K562 (cell line): ENCODE measurements around the gene COLEC12. TPM values are rescaled to one million over a fixed set of nuclear protein-coding genes. Genes with fewer than 3 reads are reported as not detected.
A peak's percentile ranks its signal among the peaks of the same experiment; 100 is the strongest.

Experiments used
- ATAC-seq: fragments of 200-7000 bp; cut with Tn5 transposase; 3 replicates; pipeline ENCODE4 v1.9.1; 2020; ENCODE audit warnings: moderate library complexity
- BruUV-seq: library from RNA; stranded (reverse); fragments of 400-500 nt; replicated peaks from 2 replicates; lab custom pipeline; 2021; lab: Mats Ljungman, UMichigan
- CTCF ChIA-PET: fragments of 300-600 bp; formaldehyde crosslinking; extraction: SDS; loops from one replicate; lab custom pipeline; 2021; ENCODE audit warnings: low intra/inter-chr PET ratio; lab: Yijun Ruan, JAX
- POLR2A ChIA-PET: fragments of 300-600, 350-650 bp; sonication (Branson Sonifier 250); formaldehyde crosslinking; extraction: SDS; loops from one replicate; lab custom pipeline; 2021; ENCODE audit warnings: antibody characterized with exemption, inconsistent platforms; lab: Yijun Ruan, JAX
- DNase-seq, 4 experiments: peaks; one replicate each; pipeline versions ENCODE4 v3.0.0 to v3.0.0-alpha.2; 2011 to 2018; ENCODE audit warnings: low spot score in 3 of 4, mixed read lengths in 3 of 4; ENCODE audit errors: extremely low read depth in 1 of 4
- FAIRE-seq: peaks from 2 replicates; lab custom pipeline; 2011; peaks lifted over from hg19 to GRCh38; lab: Jason Lieb, UNC
- H2AFZ ChIP-seq: 2 replicates; pipeline ENCODE4 v1.6.0; 2011; ENCODE audit warnings: low read depth, low read length, control low read depth, inconsistent platforms
- H3K27ac ChIP-seq: fragments of 200-600 bp; 3 replicates; pipeline ENCODE4 v1.8.0; 2011; ENCODE audit warnings: low read depth, mild to moderate bottlenecking, control low read depth, inconsistent platforms, low read length, moderate library complexity, mixed read lengths; ENCODE audit errors: extremely low read depth
- H3K27me3 ChIP-seq, 2 experiments: fragments of 300-600 bp in 1 of 2; 2 replicates in 1 of 2; 3 replicates in 1 of 2; pipeline versions ENCODE4 v1.6.0 to v1.8.0; 2011; ENCODE audit warnings: inconsistent platforms in 2 of 2, low read length in 2 of 2, mild to moderate bottlenecking in 1 of 2, mixed read lengths in 1 of 2, moderate library complexity in 1 of 2; ENCODE audit not compliant: control insufficient read depth in 2 of 2, insufficient read depth in 2 of 2
- H3K36me3 ChIP-seq: fragments of 300-600 bp; 3 replicates; pipeline ENCODE4 v1.8.0; 2011; ENCODE audit warnings: mild to moderate bottlenecking, low read length, inconsistent platforms; ENCODE audit not compliant: control insufficient read depth, insufficient read depth
- H3K4me1 ChIP-seq, 2 experiments: fragments of 200-600 bp in 1 of 2; replicated peaks in 1 of 2; 2 replicates in 1 of 2; 3 replicates in 1 of 2; pipeline versions ENCODE4 v1.5.1 to v1.8.0; 2011; ENCODE audit warnings: inconsistent platforms in 2 of 2, low read length in 2 of 2, mild to moderate bottlenecking in 1 of 2, mixed read lengths in 1 of 2, moderate library complexity in 1 of 2; ENCODE audit not compliant: control insufficient read depth in 2 of 2, insufficient read depth in 2 of 2
- H3K4me2 ChIP-seq: 2 replicates; pipeline ENCODE4 v1.6.1; 2011; ENCODE audit warnings: low read length, control low read depth, inconsistent platforms, mixed read lengths; ENCODE audit not compliant: insufficient read depth
- H3K4me3 ChIP-seq: fragments of 200-600 bp; sonication (generic), shearing (Covaris generic); 2 replicates; pipeline ENCODE4 v1.5.1; 2016; ENCODE audit warnings: control low read depth, inconsistent platforms
- H3K79me2 ChIP-seq: fragments of 200-600 bp; 3 replicates; pipeline ENCODE4 v1.8.0; 2011; ENCODE audit warnings: low read length, inconsistent platforms; ENCODE audit not compliant: control insufficient read depth, insufficient read depth
- H3K9ac ChIP-seq, 2 experiments: 2 replicates each; pipeline versions ENCODE4 v1.6.0 to v1.6.1; 2011; ENCODE audit warnings: low read depth in 2 of 2, low read length in 2 of 2, control low read depth in 1 of 2, inconsistent platforms in 1 of 2, mild to moderate bottlenecking in 1 of 2, mixed read lengths in 1 of 2; ENCODE audit not compliant: insufficient read depth in 1 of 2
- H3K9me1 ChIP-seq: one replicate; pipeline ENCODE4 v1.6.0; 2011; ENCODE audit warnings: inconsistent platforms, mild to moderate bottlenecking, low read length, moderate library complexity; ENCODE audit not compliant: control insufficient read depth, insufficient read depth
- H3K9me3 ChIP-seq: replicated peaks from 2 replicates; pipeline ENCODE4 v1.5.1; 2011; ENCODE audit warnings: low read depth, low read length, inconsistent platforms; ENCODE audit not compliant: control insufficient read depth, insufficient read depth
- H4K20me1 ChIP-seq: replicated peaks from 2 replicates; pipeline ENCODE4 v1.6.1; 2011; ENCODE audit warnings: low read length, inconsistent platforms, mixed read lengths; ENCODE audit not compliant: control insufficient read depth, insufficient read depth
- ESRRA ChIP-seq: fragments of 450-650 bp; IDR thresholded peaks from 2 replicates; pipeline ENCODE4 v1.6.1; 2014; ENCODE audit warnings: low read depth, mild to moderate bottlenecking, moderate library complexity, borderline replicate concordance
- FOSL1 ChIP-seq: fragments of 200-800 bp; sonication (Bioruptor generic); conservative IDR thresholded peaks from 2 replicates; pipeline ENCODE4 v1.6.1; 2016; ENCODE audit warnings: missing genetic modification characterization, missing compliant biosample characterization
- GATAD2B ChIP-seq: fragments of 450-650 bp; IDR thresholded peaks from 2 replicates; pipeline ENCODE4 v1.6.1; 2017; ENCODE audit warnings: mild to moderate bottlenecking, borderline replicate concordance
- HMGN3 ChIP-seq: IDR thresholded peaks from 2 replicates; pipeline ENCODE4 v1.6.1; 2011; ENCODE audit warnings: borderline replicate concordance, low read depth, mild to moderate bottlenecking, mixed read lengths, low read length; ENCODE audit not compliant: insufficient read length; ENCODE audit errors: extremely low read depth
- MEIS2 ChIP-seq: fragments of 450-650 bp; IDR thresholded peaks from 2 replicates; pipeline ENCODE4 v1.6.1; 2014; ENCODE audit warnings: mild to moderate bottlenecking; ENCODE audit not compliant: partially characterized antibody
- PHF20 ChIP-seq: fragments of 450-650 bp; IDR thresholded peaks from 2 replicates; pipeline ENCODE4 v1.6.1; 2018; ENCODE audit not compliant: partially characterized antibody
- POLR2H ChIP-seq: IDR thresholded peaks from 2 replicates; pipeline ENCODE4 v1.6.1; 2016; ENCODE audit warnings: missing genetic modification characterization, low read depth, mild to moderate bottlenecking, control low read depth, missing compliant biosample characterization, moderate library complexity
- SMARCA4 ChIP-seq: fragments of 450-650 bp; IDR thresholded peaks from 2 replicates; pipeline ENCODE4 v1.6.1; 2016
- THAP12 ChIP-seq: fragments of 250-450 bp; sonication (Bioruptor Pico); IDR thresholded peaks from 2 replicates; pipeline ENCODE4 v1.9.0; 2021; ENCODE audit warnings: mild to moderate bottlenecking, inconsistent platforms
- ZNF785 ChIP-seq: fragments of 250-450 bp; sonication (Bioruptor Pico); IDR thresholded peaks from 2 replicates; pipeline ENCODE4 v1.4.0; 2020; ENCODE audit warnings: mild to moderate bottlenecking
- WGBS: fragments of 100-300 bp; shearing (Covaris generic); methylation state at CpG from one replicate; pipeline ENCODE4 v1.1.6; 2016; ENCODE audit warnings: low coverage, mixed read lengths; ENCODE audit not compliant: insufficient coverage; ENCODE audit errors: missing lambda C conversion rate; 5-methylcytosine and 5-hydroxymethylcytosine counted together
- in situ Hi-C: fragments of 300-500 bp; cut with MboI; formaldehyde crosslinking; loops from 4 replicates; pipeline ENCODE4 v1.15.0; 2018; ENCODE audit warnings: inconsistent platforms, mixed read lengths
- intact Hi-C: fragments of 100-400 bp; cut with micrococcal nuclease; formaldehyde crosslinking; loops from 2 replicates; pipeline ENCODE4 v1.14.2; 2022
- polyA plus RNA-seq, 8 experiments: library from polyadenylated mRNA; depleted of rRNA in 4 of 8; stranded (reverse) in 5 of 8; unstranded in 3 of 8; fragments of >200 nt; fragmentation: Nextera tagmentation in 2 of 8; fragmentation: Illumina TruSeq in 1 of 8; extraction: Ambion mirVana in 2 of 8; extraction: Trizol in 1 of 8; gene quantifications; 2 replicates each; pipeline versions ENCODE4 v1.2.1 to v1.2.3, GENCODE V29; 2011 to 2014; ENCODE audit warnings: inconsistent platforms in 1 of 8, missing spikeins in 1 of 8
- total RNA-seq, 7 experiments: library from RNA; depleted of rRNA in 6 of 7; stranded (reverse); fragments of >200 nt in 6 of 7; fragmentation: Illumina TruSeq in 2 of 7; extraction: Trizol in 2 of 7; gene quantifications; 2 replicates each; pipeline versions ENCODE4 v1.2.1 to v1.2.3, GENCODE V29; 2011 to 2021; ENCODE audit warnings: low replicate concordance in 1 of 7

The COLEC12 gene
- total and polyA plus RNA-seq, 9 of the 15 experiments (the other 6 are each of a cell fraction or from before 2014, with no cell fraction given) = 0.04 TPM; not detected in 8

DNA sequence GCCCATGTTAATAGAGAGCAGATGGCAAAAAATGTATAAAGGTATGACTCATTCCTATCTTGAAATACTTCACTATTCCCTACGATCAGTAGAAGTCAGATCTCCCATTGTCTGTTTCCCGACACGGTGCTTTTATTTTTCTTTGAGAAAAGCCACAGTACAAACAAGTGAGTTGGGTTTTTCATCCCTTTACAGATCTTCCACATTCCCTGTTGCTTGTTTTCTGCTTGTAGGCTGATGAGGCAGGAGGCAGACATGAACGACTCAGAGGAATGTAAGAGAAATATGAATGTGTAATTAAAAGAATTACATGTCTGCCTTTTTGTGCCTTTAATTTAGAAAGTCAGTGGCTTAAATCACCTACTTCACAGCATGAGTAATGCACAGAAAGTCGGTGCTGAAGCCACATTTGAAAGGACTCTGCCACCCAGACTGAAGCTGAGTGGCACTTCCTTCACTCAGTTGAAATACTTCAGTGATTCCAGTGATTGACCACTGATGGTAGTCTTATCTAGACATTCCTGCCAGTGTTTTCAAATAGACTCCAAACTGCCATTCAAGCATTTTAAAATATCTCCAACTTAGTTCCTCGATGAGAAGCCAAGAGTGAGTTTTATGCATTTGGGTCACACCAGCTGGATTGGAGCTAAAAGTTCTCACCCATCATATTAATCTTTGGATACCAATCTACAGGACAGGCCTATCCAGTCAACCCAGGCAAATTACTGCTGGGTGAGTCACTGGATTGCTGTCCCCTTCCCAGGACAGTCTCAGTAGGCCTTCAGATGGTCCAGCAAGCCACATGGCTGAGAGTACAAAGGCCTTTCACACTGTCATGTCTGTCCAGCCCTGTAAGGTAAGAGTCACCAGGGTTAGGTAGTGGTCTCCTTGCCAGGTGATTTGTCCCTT, 79.0 kb downstream of the COLEC12 start:
- CTCF ChIA-PET = no interaction called here
- Histone ChIP-seq H3K27ac (no peak overlapping the region), H3K4me2 (no peak overlapping the region), H3K9me3 (no peaks in the 10 kb centered on the region), H3K4me1 (no peaks in the 10 kb centered on the region), H3K27me3 (peaks cover 6 to 15% of the 10 kb centered on the region in 2 experiments; a peak in 4 of 5 replicates), H4K20me1 (no peaks in the 10 kb centered on the region), H3K36me3 (no peaks in the 10 kb centered on the region), H3K79me2 (no peaks in the 10 kb centered on the region), H3K9ac (no peak overlapping the region), H3K9me1 (no peaks in the 10 kb centered on the region), H2AFZ (no peak overlapping the region), H3K4me3 (no peak overlapping the region)
- intact Hi-C loops = no loop called here
- ATAC-seq (no peak; the same call in 2 of the 3 replicates), FAIRE-seq (no peak), DNase-seq (no peak)
- TF ChIP-seq FOSL1 (tag) (peak; percentile 59), SMARCA4 (no peak), POLR2H (tag) (no peak)
- POLR2A ChIA-PET = interaction anchor here (0.6 kb wide), 1 partner anchor 18 kb away, joined by 3 read pairs; no protein-coding TSS in a partner anchor
- no TSS peak for BruUV-seq
- in situ Hi-C loops = no loop called here
- WGBS = 2% methylated on average over 6 of the region's 6 CpGs

DNA sequence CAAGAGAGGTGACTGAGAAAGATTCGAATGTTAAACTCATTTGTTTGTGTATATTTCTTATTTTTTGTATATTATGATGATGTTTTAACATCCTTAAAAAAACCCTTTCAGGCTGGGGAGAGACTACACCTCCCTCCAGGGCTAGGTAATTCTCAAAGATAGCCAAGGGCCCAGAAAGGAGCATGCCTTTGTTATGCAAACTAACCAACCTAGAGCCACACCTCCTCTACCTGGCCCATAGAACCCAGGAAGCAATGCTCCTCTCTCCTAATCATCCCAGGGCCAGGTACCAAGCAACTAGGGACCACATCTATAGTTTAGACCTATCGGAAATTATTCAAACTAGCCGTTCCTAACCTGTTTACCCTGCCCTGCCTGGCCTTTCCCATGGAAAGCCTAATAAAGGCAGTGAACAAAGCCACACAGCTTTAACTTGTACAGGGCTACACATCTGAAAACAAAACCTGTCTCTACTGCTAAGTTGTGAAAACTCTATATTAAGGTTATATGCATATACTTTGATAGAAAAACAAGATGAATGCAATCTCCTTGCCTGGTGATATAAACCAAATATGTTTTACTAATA, 79.7 kb downstream of the COLEC12 start:
- Histone ChIP-seq H3K4me3 (no peak overlapping the region), H3K36me3 (no peaks in the 10 kb centered on the region), H3K9ac (no peak overlapping the region), H3K79me2 (no peaks in the 10 kb centered on the region), H3K4me2 (no peak overlapping the region), H3K4me1 (no peaks in the 10 kb centered on the region), H3K27me3 (peaks cover 5 to 15% of the 10 kb centered on the region in 2 experiments; a peak in 4 of 5 replicates), H2AFZ (no peak overlapping the region), H3K27ac (no peak overlapping the region), H3K9me3 (no peaks in the 10 kb centered on the region), H4K20me1 (no peaks in the 10 kb centered on the region), H3K9me1 (no peaks in the 10 kb centered on the region)
- CTCF ChIA-PET = no interaction called here
- ATAC-seq = no peak
- WGBS = 3% methylated on average over 3 of the region's 3 CpGs
- POLR2A ChIA-PET = interaction anchor here (0.9 kb wide), 1 partner anchor 9 kb away, joined by 4 read pairs; no protein-coding TSS in a partner anchor
- no peak for TF ChIP-seq THAP12 (CRISPR knock-in tag)
- TF ChIP-seq ZNF785 (CRISPR knock-in tag) = no peak
- no peak for TF ChIP-seq PHF20
- no peak for TF ChIP-seq ESRRA
- TF ChIP-seq MEIS2 = no peak
- no peak for TF ChIP-seq HMGN3
- no peak for TF ChIP-seq GATAD2B
- intact Hi-C loops = no loop called here
- in situ Hi-C loops = no loop called here
- DNase-seq = no peak
- no TSS peak for BruUV-seq
- no peak for FAIRE-seq
